HG03045 (cell line): ENCODE data around the gene SH3RF3.

Experiments used
- ATAC-seq: cut with Tn5 transposase; IDR thresholded peaks from one replicate; pipeline ENCODE4 v1.9.1; 2021; ENCODE audit warnings: mild to moderate bottlenecking, moderate library complexity; ENCODE audit not compliant: unreplicated experiment

Gene SH3RF3

GRCh38 chr2:109233643-109234042, 104.6 kb downstream of the SH3RF3 start:
- no peak for ATAC-seq

DNA sequence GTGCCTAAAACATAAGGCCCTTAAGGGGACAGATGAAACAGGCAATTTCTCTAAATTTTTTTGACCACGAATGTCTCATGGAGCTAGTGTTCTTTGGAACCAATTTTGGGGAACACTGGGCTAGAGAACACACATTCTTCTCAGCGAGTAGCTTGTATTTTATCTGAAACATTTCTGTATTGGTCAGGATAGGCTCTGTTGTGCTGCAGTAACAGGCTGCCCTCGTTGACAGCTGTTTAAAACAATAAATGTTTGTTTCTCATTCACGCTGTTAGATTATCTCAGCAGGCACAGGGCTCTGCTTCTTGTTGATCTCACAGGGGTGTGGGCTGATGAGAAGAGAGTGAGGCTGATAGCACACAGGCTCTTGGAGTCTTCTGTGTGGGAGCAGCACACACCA, 105.3 kb downstream of the SH3RF3 start:
- ATAC-seq = no peak

- ATAC-seq = no peak
Measured at GRCh38 chr2:109236147-109236546, 107.1 kb downstream of the SH3RF3 start.

DNA sequence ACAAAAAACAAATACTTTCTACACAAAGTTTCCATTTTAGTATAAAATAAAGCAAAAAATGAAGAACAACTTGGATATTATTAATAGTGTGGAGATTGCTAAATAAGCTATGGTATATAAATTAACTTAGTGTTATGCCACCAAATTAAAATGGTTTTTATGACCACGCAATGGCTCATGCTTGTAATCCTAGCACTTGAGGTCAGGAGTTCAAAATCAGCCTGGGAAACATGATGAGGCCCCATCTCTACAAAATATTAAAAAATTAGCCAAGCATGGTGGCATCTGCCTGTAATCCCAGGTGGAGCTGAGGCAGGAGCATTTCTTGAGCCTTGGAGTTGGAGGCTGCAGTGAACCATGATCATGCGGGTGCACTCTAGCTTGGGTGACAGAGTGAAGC, 108.8 kb downstream of the SH3RF3 start:
- no peak for ATAC-seq

DNA sequence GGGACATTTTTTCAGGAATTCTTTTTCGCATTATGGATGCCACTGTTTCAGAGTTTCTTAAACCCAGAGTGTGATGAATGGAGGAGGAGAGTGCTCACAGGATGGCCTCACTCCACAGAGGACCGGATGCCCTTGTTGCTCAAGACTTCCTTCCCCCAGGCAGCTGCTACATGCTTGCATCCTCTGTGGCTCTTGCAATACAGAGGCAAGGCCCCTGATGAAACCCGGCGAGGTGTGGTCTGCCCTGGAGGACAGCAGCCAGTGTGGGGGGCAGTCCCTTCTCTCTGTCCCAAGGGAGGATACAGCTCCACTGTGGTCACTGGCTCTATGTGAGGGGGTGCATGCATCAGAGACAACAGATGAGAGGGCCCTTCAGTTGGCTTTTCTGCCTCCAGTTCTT, 109.6 kb downstream of the SH3RF3 start:
- ATAC-seq = no peak

DNA sequence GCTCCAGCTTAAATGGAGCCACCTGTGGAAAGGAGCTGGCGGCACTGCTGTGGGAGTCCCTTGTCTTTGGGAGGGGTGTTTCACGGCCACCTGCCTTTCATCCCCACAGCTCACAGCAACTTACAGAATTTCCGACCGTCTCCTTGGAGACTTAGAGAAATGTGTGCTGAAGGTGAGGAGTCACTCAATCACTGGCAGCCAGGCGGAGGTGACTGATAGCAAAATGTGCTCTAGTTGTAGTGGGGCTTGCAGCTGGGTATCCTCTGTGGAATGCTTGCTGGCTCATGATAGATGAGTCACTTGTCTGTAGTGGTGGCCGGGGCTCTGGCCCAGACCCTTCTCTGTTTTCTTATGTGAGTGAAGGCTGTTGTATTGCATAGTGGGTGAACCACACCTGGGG, 110.7 kb downstream of the SH3RF3 start:
- ATAC-seq = no peak

DNA sequence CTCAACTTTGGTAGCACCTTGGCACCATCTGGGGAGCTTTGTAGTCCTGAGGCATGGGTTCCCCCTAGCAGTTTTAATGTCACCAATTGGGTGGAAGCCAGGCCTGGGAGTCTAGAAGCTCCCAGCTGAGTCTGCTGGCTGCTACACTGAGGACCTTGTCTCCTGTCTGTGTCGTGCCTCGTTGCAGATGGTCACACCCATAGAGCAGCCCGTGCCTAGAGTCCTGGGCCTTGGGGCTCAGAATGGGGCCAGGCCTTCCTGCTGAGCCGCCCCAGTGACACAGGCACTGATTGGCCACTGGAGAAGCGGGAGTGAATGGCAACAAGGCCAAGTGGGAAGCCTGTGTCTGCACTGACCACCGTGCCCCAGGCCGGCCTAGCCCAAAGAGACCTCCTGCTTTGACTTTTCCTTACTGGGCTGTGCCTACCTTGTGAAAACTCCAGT, 113.2 kb downstream of the SH3RF3 start:
- no peak for ATAC-seq

DNA sequence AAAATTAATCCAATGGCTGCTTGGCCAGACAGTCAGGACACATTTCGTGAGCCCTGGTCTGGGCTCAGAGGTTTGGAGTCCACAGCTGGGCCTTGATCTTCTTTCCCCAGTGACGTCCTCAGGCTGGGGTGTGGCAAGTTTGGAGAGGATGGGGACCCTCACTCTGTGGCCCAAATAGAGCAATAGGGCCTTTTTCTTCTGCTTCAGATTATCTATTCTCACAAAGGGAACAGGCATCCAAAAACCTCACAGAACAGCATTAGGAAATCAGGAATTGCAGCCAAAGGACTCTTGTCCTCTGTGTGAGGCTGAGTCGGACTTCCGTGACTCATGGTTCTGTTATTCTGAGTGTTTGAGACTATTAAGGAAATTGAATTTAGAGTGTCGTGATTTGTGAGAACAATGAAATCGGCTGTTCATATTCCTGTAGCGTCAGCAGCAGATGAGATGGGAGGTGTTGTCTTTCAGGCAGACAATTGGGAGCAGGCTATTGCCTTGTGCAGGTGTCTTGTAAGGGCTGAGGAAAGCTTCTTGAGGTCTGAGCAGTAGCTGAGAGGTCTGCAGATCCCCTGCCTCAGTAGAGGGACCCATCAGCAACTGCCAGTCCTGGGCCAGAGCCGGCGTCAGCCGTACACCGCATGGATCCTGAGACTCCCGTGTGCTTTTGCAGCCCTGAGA, 113.8 kb downstream of the SH3RF3 start:
- no peak for ATAC-seq

DNA sequence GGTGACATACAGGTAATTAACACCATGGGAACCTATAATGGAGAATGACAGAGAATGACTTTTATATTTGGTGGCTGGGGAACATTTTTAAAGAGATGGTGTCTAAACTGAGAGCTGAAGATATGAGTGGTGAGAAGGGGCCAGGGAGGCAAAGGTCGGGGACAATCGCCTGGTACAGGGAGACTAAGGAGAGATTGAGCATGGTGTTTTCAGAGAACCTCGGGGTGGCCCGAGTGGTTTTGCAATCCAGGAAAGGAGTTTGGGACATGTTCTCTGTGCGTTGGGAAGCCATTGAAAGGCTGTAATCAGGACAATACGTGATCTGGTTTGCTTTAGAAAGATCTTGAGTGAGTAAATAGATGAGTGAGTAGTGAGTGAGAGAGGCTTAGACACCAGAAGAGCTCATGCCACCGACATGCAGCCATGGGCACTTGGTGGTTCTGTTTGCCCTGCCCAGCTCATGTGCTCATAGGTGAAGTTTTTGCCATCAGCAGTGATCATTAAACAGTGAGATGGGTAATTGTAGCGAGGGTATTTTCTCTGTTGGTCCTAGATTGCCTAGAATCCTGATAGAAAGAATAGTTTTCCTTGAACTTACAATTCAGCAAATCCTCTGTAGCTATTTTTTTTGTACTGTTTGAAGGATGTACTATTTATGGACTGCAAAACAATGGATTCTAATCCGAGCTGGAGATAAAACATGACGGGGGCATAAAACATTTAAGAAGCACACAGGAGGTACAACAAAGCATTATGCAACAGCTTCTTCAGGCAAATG, 114.7 kb downstream of the SH3RF3 start:
- ATAC-seq = no peak

DNA sequence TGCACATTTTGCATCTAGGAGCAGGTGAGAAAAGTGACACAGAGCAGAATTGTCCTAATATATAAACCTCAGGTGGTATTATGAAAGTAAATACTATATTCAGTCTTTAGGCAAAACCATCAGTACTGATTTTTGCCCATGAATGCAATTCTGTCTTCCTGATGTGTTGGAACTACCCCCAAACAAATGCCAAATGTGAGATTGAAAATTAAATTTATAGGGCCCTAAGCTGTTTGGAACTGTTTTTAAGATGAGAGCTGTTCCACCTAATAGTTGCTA, 115.2 kb downstream of the SH3RF3 start:
- no peak for ATAC-seq

DNA sequence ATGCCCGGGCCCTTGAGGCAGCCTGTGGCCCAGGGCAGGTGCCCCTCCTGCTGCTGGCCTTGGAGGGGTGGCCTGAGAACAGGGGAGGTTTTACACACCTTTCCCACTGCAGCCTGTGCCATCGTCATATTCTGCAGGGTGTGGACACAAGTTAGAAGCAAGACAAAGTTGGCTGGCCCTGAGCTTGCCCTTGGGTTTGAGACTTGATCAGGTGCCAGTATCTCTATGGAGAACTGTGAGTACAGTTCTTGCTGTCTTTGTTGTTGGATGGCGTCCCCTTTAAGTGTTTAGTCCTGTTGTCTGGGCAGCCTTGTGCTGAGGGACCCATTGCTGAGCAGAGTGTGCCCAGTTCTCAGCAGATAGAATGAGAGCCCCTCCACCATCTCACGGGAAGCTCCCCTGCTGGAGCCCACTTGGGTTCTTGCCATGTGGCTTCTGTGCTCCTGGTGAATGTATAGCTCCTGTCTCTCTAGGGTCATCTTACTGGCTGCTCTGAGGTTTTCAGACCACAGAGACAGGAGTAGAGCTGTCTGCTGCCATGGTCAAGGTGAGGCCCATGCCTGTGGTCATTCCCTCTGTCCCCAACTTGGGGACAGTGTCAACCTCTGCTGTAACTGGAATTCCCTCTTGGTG, 115.9 kb downstream of the SH3RF3 start:
- no peak for ATAC-seq

DNA sequence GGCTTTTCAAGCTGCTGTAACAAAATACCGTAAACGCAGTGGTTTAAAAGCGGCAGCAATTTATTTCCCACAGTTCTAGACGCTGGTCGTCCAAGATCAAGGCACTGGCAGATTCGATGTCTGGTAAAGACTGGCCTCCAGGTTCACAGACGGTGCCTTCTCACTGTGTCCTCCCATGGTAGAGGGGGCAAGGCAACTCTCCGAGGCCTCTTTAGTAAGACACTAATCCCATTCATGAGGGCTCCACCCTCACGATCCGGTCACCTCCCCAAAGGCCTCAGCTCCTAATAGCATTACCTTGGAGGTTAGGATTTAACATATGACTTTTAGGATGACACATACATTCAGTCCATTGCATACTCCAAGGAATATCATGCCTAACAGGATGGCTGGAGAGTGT, 117.2 kb downstream of the SH3RF3 start:
- ATAC-seq = no peak

DNA sequence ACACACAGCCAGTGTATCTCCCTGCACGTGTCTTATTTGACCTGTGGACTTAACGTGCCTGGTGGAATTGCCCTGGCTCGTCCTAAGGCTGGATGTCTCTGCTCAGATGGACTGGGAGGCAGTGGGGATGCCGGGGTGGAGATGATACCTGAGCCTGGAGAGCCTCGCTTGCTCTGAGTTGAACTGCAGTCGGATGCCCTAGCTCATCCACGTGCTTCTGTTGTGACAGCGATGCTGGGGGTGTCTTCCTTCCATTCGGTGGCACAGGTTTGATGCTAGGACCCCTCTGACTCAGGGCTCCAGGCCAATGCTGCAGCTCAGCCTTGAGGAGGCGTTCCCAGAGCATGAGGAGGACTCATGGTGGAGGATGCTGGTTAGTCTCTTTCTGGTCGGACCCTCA, 117.6 kb downstream of the SH3RF3 start:
- ATAC-seq = no peak

DNA sequence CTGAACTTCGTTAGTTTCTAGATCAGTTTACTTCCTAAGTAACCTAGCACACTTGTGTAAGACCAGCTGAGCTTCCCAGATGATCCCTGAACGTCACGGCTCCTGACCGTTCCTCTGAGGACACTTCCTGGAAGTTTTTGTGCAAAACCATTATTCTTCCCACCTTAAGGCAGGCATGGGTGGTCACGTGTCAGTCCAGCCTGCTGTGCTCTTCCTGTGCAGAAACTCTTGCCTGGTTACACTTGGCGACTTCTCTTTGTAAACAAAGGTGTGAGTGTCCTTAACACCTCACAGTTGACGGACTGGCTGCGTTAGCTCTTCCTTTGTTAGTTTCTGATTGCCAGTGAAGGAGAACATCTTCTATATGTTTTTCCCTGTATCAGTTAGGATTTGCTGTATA, 118.3 kb downstream of the SH3RF3 start:
- ATAC-seq = no peak

- no peak for ATAC-seq
Measured at GRCh38 chr2:109247812-109248211, 118.8 kb downstream of the SH3RF3 start.

DNA sequence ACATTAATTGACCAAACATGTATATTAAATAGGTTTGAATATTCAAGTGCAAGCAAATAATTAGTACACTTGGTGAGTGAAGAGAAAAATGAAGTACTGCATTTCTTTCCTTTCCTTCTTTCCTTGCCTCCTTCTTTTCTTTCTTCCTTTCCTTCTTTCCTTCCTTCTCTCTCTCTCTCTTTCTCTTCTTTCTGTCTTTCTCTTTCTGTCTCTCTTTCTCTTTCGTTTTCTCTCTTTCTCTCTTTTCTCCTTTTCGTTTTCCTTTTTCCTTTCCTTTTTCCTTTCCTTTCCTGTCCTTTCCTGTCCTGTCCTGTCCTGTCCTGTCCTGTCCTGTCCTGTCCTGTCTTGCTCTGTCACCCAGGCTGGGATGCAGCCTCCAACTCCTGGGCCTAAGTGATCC, 119.6 kb downstream of the SH3RF3 start:
- ATAC-seq = no peak

DNA sequence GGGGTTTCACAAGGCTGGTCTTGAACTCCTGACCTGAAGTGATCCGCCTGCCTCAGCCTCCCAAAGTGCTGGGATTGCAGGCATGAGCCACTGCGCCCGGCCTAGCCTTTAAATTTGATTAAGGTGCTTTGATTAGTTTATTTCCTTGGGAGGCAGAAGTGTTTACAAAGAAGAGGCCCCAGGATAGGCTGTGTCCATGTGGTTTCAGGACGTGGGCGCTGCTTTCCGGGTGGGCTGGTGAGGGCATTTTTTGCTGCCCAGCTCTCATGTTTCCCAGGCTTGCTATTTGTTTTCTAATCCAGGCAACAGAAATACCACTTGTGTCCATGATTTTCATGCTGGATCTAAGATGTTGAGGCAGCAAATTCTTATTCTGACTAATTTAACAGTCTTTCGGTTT, 124.2 kb downstream of the SH3RF3 start:
- no peak for ATAC-seq

DNA sequence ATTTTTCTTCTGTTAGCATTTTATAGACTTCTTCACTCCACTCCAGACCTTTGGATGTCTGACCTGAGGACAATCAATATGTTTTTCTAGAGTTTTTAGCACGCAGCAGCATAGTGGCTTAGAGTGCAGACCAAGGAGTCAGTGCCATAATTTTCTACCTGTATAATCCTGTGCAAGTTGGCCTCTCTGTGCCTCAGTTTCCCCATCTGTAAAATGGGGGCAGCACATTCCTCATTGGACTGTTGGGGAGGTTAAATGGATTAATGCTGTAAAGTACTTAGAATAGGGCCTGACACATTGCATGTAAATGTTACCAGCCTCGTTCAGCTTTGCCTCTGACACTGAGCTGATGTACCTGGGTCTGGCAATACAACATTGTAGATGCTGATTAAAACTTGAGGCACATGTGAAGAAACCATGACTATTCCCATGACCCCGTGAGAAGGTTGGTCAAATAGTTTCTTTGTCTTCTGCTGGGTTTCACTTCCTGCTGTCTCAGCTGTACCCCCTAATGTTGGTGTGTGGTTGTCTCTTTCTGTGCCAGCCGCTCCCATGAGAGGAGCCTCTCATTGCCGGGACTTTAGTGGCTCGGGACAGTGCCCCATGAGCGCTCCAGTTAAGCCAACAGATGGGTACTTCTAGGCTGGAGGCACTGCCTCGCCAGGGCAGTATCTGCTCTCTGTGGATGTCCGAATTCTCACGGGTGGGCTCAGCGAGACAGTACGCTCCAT, 125.3 kb downstream of the SH3RF3 start:
- ATAC-seq = no peak

DNA sequence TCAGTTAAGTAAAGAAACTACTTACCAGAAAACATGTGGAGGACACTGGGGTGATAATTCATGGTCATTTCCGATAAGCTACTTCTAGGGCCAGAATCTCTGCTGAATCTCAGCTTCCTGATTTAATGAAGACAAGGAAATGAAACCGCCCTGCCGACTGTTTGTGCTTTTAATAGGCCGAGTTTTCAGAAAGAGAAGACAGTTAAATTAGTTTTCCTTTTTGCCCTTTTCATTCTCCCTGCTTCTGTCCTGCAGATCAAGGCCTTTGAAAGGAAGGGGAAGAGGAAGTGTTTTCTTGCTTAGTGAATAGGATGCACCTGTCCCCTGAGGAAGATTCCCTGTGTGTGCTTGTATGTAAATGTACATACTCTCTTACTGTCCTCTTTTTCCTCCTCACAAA, 126.6 kb downstream of the SH3RF3 start:
- no peak for ATAC-seq

GRCh38 chr2:109256111-109256510, 127.1 kb downstream of the SH3RF3 start:
- no peak for ATAC-seq

DNA sequence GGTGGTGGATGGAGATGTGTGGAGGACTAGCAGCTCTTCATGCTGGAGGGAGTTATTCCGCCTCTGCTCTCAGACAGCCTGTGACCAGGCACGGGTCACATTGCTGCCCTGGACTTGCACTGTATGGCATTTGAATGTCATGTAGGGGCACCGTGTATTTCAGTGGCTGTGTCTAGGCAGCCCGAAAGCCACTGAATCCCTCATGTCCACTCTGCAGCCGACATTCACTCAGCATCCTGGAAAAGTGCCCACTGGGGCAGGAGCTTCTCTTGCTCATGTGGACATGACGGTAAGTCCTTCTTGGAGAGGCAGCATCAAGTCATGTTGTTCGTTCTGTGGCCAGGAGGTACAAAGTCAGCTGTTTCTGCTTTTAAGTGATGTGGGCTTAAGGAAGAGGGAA, 127.9 kb downstream of the SH3RF3 start:
- ATAC-seq = no peak

GRCh38 chr2:109257653-109258052, 128.6 kb downstream of the SH3RF3 start:
- no peak for ATAC-seq
